Neural cell (in vitro differentiated cells): ENCODE measurements around the gene PPP3R1. TPM values are rescaled to one million over a fixed set of nuclear protein-coding genes. Genes with fewer than 3 reads are reported as not detected.

Experiments used
- H2AFZ ChIP-seq: fragments of 200-600, 300-800 bp; sonication (generic), shearing (Covaris generic); 2 replicates; pipeline ENCODE4 v1.6.0; 2014; ENCODE audit warnings: low read depth, mild to moderate bottlenecking, antibody characterized with exemption, low read length, moderate library complexity
- H3F3A ChIP-seq: fragments of 200-600 bp; shearing (Covaris generic); 2 replicates; pipeline ENCODE4 v1.6.1; 2016; ENCODE audit warnings: mild to moderate bottlenecking, moderate library complexity, mixed read lengths, antibody characterized with exemption, low read length; ENCODE audit not compliant: insufficient read depth, poor library complexity, severe bottlenecking
- H3K27ac ChIP-seq: fragments of 200-600, 300-800 bp; sonication (generic), shearing (Covaris generic); 2 replicates; pipeline ENCODE4 v1.5.1; 2014; ENCODE audit warnings: mild to moderate bottlenecking, low read length, moderate library complexity
- H3K27me3 ChIP-seq: fragments of 300-800, 200-600 bp; sonication (generic), shearing (Covaris generic); 2 replicates; pipeline ENCODE4 v1.6.0; 2014; ENCODE audit warnings: mild to moderate bottlenecking, low read depth, low read length, moderate library complexity; ENCODE audit not compliant: insufficient read depth
- H3K36me3 ChIP-seq: fragments of 300-800, 200-600 bp; sonication (generic), shearing (Covaris generic); 2 replicates; pipeline ENCODE4 v1.5.1; 2014; ENCODE audit warnings: mild to moderate bottlenecking, antibody characterized with exemption, low read length, moderate library complexity; ENCODE audit not compliant: insufficient read depth
- H3K4me2 ChIP-seq: fragments of 300-800, 200-600 bp; sonication (generic), shearing (Covaris generic); 2 replicates; pipeline ENCODE4 v1.6.0; 2014; ENCODE audit warnings: mild to moderate bottlenecking, low read length
- H3K4me3 ChIP-seq: fragments of 300-800, 200-600 bp; sonication (generic), shearing (Covaris generic); 2 replicates; pipeline ENCODE4 v1.5.1; 2014; ENCODE audit warnings: mild to moderate bottlenecking, low read length, moderate library complexity
- H3K79me2 ChIP-seq: fragments of 200-600 bp; shearing (Covaris generic); replicated peaks from 2 replicates; pipeline ENCODE4 v1.6.0; 2014; ENCODE audit warnings: mild to moderate bottlenecking, low read length, moderate library complexity; ENCODE audit not compliant: insufficient read depth
- H3K9ac ChIP-seq: fragments of 300-800, 200-600 bp; sonication (generic), shearing (Covaris generic); 2 replicates; pipeline ENCODE4 v1.6.1; 2016; ENCODE audit warnings: mild to moderate bottlenecking, low read length, mixed read lengths
- H3K9me2 ChIP-seq: fragments of 200-600 bp; shearing (Covaris generic); 2 replicates; pipeline ENCODE4 v1.6.1; 2016; ENCODE audit warnings: mild to moderate bottlenecking, low read length, mixed read lengths; ENCODE audit not compliant: insufficient read depth
- H3K9me3 ChIP-seq: fragments of 200-600, 300-800 bp; sonication (generic), shearing (Covaris generic); 2 replicates; pipeline ENCODE4 v1.6.1; 2016; ENCODE audit warnings: mild to moderate bottlenecking, mixed run types, low read length, moderate library complexity, mixed read lengths
- H4K20me1 ChIP-seq: fragments of 200-600 bp; shearing (Covaris generic); 2 replicates; pipeline ENCODE4 v1.6.1; 2016; ENCODE audit warnings: mild to moderate bottlenecking, mixed run types; ENCODE audit not compliant: insufficient read depth
- CTCF ChIP-seq: fragments of 450-650 bp; IDR thresholded peaks from 2 replicates; pipeline ENCODE4 v1.5.1; 2014; ENCODE audit warnings: antibody characterized with exemption, mild to moderate bottlenecking, moderate library complexity; ENCODE audit not compliant: poor library complexity, severe bottlenecking
- EP300 ChIP-seq: fragments of 450-650 bp; conservative IDR thresholded peaks from 2 replicates; pipeline ENCODE4 v1.6.1; 2014; ENCODE audit warnings: antibody characterized with exemption, mild to moderate bottlenecking, moderate library complexity; ENCODE audit not compliant: poor library complexity, severe bottlenecking
- EZH2 ChIP-seq: fragments of 200-600, 300-800 bp; shearing (Covaris generic), sonication (generic); IDR thresholded peaks from 2 replicates; pipeline ENCODE4 v1.6.1; 2014; ENCODE audit warnings: antibody characterized with exemption, low read length, borderline replicate concordance, mild to moderate bottlenecking; ENCODE audit not compliant: insufficient read depth, poor library complexity, severe bottlenecking
- MXI1 ChIP-seq: fragments of 450-650 bp; conservative IDR thresholded peaks from 2 replicates; pipeline ENCODE4 v1.6.1; 2014; ENCODE audit warnings: antibody characterized with exemption, mild to moderate bottlenecking; ENCODE audit not compliant: poor library complexity, severe bottlenecking
- POLR2AphosphoS5 ChIP-seq: IDR thresholded peaks from 2 replicates; pipeline ENCODE4 v1.6.1; 2012
- RAD21 ChIP-seq: fragments of 450-650 bp; conservative IDR thresholded peaks from 2 replicates; pipeline ENCODE4 v1.6.1; 2014; ENCODE audit warnings: antibody characterized with exemption, mild to moderate bottlenecking, moderate library complexity
- REST ChIP-seq: IDR thresholded peaks from 2 replicates; pipeline ENCODE4 v1.6.1; 2012; ENCODE audit warnings: borderline replicate concordance
- SMC3 ChIP-seq: fragments of 450-650 bp; conservative IDR thresholded peaks from 2 replicates; pipeline ENCODE4 v1.6.1; 2014; ENCODE audit warnings: antibody characterized with exemption, mild to moderate bottlenecking, moderate library complexity; ENCODE audit not compliant: poor library complexity
- TAF1 ChIP-seq: IDR thresholded peaks from 2 replicates; pipeline ENCODE4 v1.6.1; 2012; ENCODE audit warnings: low read depth
- polyA plus RNA-seq: library from polyadenylated mRNA; depleted of rRNA; stranded (reverse); fragments of >200 nt; gene quantifications from 2 replicates; pipeline ENCODE4 v1.2.3, GENCODE V29; 2014

PPP3R1 gene
- polyA plus RNA-seq, 1 donor from 2014 or later, result 45.3 TPM

- no peak for TF ChIP-seq POLR2AphosphoS5
- TF ChIP-seq RAD21, result no peak
- TF ChIP-seq TAF1, result no peak
- no peak for TF ChIP-seq EZH2
- TF ChIP-seq EP300, result no peak
- no peak for TF ChIP-seq REST
- TF ChIP-seq MXI1, result no peak
- no peak for TF ChIP-seq SMC3
- no peak for TF ChIP-seq CTCF
- Histone ChIP-seq H3K79me2 (peaks cover 57% of the 10 kb centered on the region), H3F3A (no peaks in the 10 kb centered on the region), H3K9me2 (no peaks in the 10 kb centered on the region), H3K36me3 (no peaks in the 10 kb centered on the region), H2AFZ (peak overlapping the region; percentile 2), H3K9ac (peak overlapping the region; percentile 90), H3K27ac (peak overlapping the region; percentile 84), H3K27me3 (no peaks in the 10 kb centered on the region), H4K20me1 (no peaks in the 10 kb centered on the region), H3K9me3 (no peaks in the 10 kb centered on the region), H3K4me2 (peak overlapping the region; percentile 56), H3K4me3 (peak overlapping the region; percentile 89)
These were observed 1.6 kb downstream of the PPP3R1 start for GRCh38 chr2:68250652-68251186.

GRCh38 chr2:68250196-68250595 lies 2.1 kb downstream of the PPP3R1 start:
- Histone ChIP-seq H3K36me3 (no peaks in the 10 kb centered on the region), H4K20me1 (no peaks in the 10 kb centered on the region), H3K4me2 (peak overlapping the region; percentile 56), H3K4me3 (peak overlapping the region; percentile 89), H3K27me3 (no peaks in the 10 kb centered on the region), H2AFZ (no peak overlapping the region), H3K79me2 (peaks cover 59% of the 10 kb centered on the region), H3K9me2 (no peaks in the 10 kb centered on the region), H3K9ac (peak overlapping the region; percentile 90), H3K27ac (no peak overlapping the region), H3K9me3 (no peaks in the 10 kb centered on the region), H3F3A (no peaks in the 10 kb centered on the region)
- no peak for TF ChIP-seq POLR2AphosphoS5
- TF ChIP-seq EZH2, result no peak
- no peak for TF ChIP-seq REST
- TF ChIP-seq SMC3, result no peak
- TF ChIP-seq RAD21, result no peak
- no peak for TF ChIP-seq EP300
- TF ChIP-seq MXI1, result no peak
- no peak for TF ChIP-seq TAF1
- no peak for TF ChIP-seq CTCF
